Right lobe of liver (tissue), 4 donors: ENCODE measurements around the gene HPN.

Experiments used
- CTCF ChIP-seq, 4 donors: fragments of 200-600 bp in 3 of 4; fragments of 450-650 bp in 1 of 4; IDR thresholded peaks; one replicate each; pipeline versions ENCODE4 v1.5.1 to v1.8.0; 2016 to 2022; ENCODE audit warnings: antibody characterized with exemption in 4 of 4, mild to moderate bottlenecking in 2 of 4
- POLR2A ChIP-seq: fragments of 450-650 bp; IDR thresholded peaks from one replicate; pipeline ENCODE4 v1.6.1; 2017; ENCODE audit warnings: antibody characterized with exemption, mild to moderate bottlenecking
- donor health status: DM: no; HTN: no; CAD: no.
- donor health status: DM: no; HTN: no; CAD: no.
- donor health status: DM: no; HTN: yes; CAD: no.

GRCh38 chr19:35040826-35041547, 534 bp upstream of the HPN start:
- TF ChIP-seq CTCF (IDR thresholded peaks at IDR 0.05) (no peak), POLR2A (peak; percentile 78)
